Neutrophil (primary cell): ENCODE measurements around the gene EEF1AKMT3.
A peak's percentile ranks its signal among the peaks of the same experiment; 100 is the strongest.

Experiments used
- H3K27ac ChIP-seq: fragments of 200-600 bp; sonication (generic); 2 replicates; pipeline ENCODE4 v1.5.1; 2016; ENCODE audit warnings: mild to moderate bottlenecking, moderate library complexity
- H3K27me3 ChIP-seq: fragments of 200-600 bp; sonication (generic); 2 replicates; pipeline ENCODE4 v1.6.0; 2016; ENCODE audit warnings: mild to moderate bottlenecking
- H3K36me3 ChIP-seq: fragments of 200-600 bp; sonication (generic); 2 replicates; pipeline ENCODE4 v1.5.1; 2017
- H3K4me1 ChIP-seq, 2 experiments: fragments of 200-600 bp in 1 of 2; sonication (generic) in 1 of 2; 1 replicate in 1 of 2; 2 replicates in 1 of 2; pipeline versions ENCODE4 v1.5.1 to v1.6.1; 2013 to 2016; ENCODE audit warnings: low read depth in 1 of 2, low read length in 1 of 2, mild to moderate bottlenecking in 1 of 2, moderate library complexity in 1 of 2; ENCODE audit not compliant: control insufficient read depth in 1 of 2, insufficient read depth in 1 of 2
- H3K4me3 ChIP-seq, 2 experiments: fragments of 200-600 bp in 1 of 2; sonication (generic) in 1 of 2; 1 replicate in 1 of 2; 2 replicates in 1 of 2; pipeline ENCODE4 v1.5.1; 2013 to 2016; ENCODE audit warnings: low read depth in 1 of 2, low read length in 1 of 2, mild to moderate bottlenecking in 1 of 2, moderate library complexity in 1 of 2
- H3K9me3 ChIP-seq: fragments of 200-600 bp; sonication (generic); 2 replicates; pipeline ENCODE4 v1.5.1; 2016
- CTCF ChIP-seq: fragments of 200-600 bp; sonication (generic); IDR thresholded peaks from 2 replicates; pipeline ENCODE4 v1.5.1; 2016; ENCODE audit warnings: antibody characterized with exemption

Gene EEF1AKMT3

DNA sequence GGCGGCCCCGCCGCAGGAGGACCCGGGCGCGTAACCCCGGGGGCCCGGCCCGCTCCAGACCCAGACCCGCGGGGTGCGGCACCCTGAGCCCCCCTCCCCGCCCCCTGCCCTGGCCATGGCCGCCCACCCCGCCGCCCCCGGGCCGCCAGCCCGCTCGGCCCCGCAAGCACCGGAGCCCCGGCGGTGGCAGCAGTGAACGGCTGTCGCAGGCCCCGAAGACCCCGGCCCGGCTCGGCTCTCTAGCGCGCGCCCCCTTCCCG lies 17.3 kb upstream of the EEF1AKMT3 start:
- peak overlapping the region in 1 of 2 experiments; percentile 66 for H3K4me3 ChIP-seq
- H3K9me3 ChIP-seq: no peaks in the 10 kb centered on the region
- H3K27ac ChIP-seq: no peak overlapping the region
- peaks cover 36 to 42% of the 10 kb centered on the region in 2 experiments for H3K4me1 ChIP-seq
- no peaks in the 10 kb centered on the region for H3K36me3 ChIP-seq
- TF ChIP-seq CTCF: no peak
- peaks cover 49% of the 10 kb centered on the region for H3K27me3 ChIP-seq

- TF ChIP-seq CTCF: no peak
- H3K4me1 ChIP-seq: peaks cover 36 to 42% of the 10 kb centered on the region in 2 experiments
- H3K36me3 ChIP-seq: no peaks in the 10 kb centered on the region
- H3K4me3 ChIP-seq: peak overlapping the region; percentile 52 to 66
- H3K9me3 ChIP-seq: no peaks in the 10 kb centered on the region
- H3K27me3 ChIP-seq: peaks cover 49% of the 10 kb centered on the region
- H3K27ac ChIP-seq: peak overlapping the region; percentile 23
Measured at GRCh38 chr12:57755454-57756372, 16.7 kb upstream of the EEF1AKMT3 start.

DNA sequence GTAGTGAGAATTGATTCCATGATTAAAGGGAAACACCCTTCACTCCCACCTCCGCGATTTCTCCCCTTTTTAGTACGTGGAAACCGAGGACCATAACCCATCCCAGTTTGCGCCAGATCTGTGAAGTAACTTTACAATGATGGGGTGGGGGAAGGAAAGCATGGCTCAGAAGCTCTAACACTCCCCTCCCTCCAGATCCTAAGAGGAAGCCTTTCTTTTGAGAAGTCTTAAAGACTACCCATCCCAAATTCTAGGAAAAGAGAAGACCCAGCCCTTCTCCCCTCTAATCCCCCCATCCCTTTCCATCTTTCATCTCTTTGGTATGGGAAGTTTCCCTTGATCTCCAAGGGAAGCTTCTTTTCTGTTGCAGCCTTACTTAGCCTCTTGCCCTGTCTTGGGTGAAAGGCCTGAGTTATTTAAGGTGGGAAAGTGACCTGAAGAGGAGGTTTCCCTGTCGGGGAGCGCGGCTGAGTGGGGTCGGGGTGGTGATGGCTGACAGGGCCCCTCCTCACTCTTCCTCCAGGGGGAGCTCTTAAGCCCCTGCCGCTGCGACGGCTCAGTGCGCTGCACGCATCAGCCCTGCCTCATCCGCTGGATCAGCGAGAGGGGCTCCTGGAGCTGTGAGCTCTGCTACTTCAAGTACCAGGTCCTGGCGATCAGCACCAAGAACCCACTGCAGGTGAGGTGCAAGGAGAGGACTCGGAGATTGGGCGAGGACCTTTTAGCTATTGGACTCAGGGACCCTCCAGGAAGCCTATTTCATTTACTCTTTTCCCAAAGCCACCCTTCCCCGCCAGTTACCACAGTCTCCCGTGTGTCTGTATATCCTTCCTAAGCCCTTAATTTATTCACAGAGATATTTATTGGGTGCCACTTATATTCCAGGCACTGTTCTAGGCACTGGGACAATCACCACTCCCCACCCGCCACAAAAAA lies 15.7 kb upstream of the EEF1AKMT3 start:
- peak; percentile 53 for TF ChIP-seq CTCF
- Histone ChIP-seq H3K9me3 (no peaks in the 10 kb centered on the region), H3K4me3 (peak overlapping the region; percentile 52 to 66), H3K27me3 (peaks cover 51% of the 10 kb centered on the region), H3K27ac (peak overlapping the region; percentile 23), H3K36me3 (no peaks in the 10 kb centered on the region), H3K4me1 (peaks cover 32 to 38% of the 10 kb centered on the region in 2 experiments)

- no peak overlapping the region for H3K27ac ChIP-seq
- H3K4me3 ChIP-seq: no peak overlapping the region
- H3K27me3 ChIP-seq: peaks cover 58% of the 10 kb centered on the region
- H3K36me3 ChIP-seq: no peaks in the 10 kb centered on the region
- peaks cover 21 to 29% of the 10 kb centered on the region in 2 experiments for H3K4me1 ChIP-seq
- TF ChIP-seq CTCF: no peak
- no peaks in the 10 kb centered on the region for H3K9me3 ChIP-seq
Measured at GRCh38 chr12:57757771-57758170, 14.6 kb upstream of the EEF1AKMT3 start.

GRCh38 chr12:57758552-57759359 lies 13.7 kb upstream of the EEF1AKMT3 start:
- H3K27me3 ChIP-seq: peaks cover 58% of the 10 kb centered on the region
- H3K4me1 ChIP-seq: peaks cover 20 to 28% of the 10 kb centered on the region in 2 experiments
- TF ChIP-seq CTCF: no peak
- no peaks in the 10 kb centered on the region for H3K9me3 ChIP-seq
- no peak overlapping the region for H3K4me3 ChIP-seq
- H3K36me3 ChIP-seq: no peaks in the 10 kb centered on the region
- no peak overlapping the region for H3K27ac ChIP-seq
